ENCODE data around the gene GPC1. TPM values are rescaled to one million over a fixed set of nuclear protein-coding genes. Genes with fewer than 3 reads are reported as not detected.
"Not testable (repeated sequence)": the region's sequence is repeated elsewhere in the genome, so short reads cannot be mapped to it uniquely, and the experiment has no call there.

The GPC1 gene
- total RNA-seq, 1 donor from 2014 or later: 88.0 TPM

GRCh38 chr2:240481720-240482119 lies 46.3 kb downstream of the GPC1 start:
- peaks cover 8% of the 10 kb centered on the region for H3K36me3 Mint-ChIP-seq
- DNase-seq (ENCODE audit: low spot score in 2 of 2, unreplicated experiment in 2 of 2): peak in 1 of 2 experiments; percentile 9
- TF ChIP-seq CTCF (IDR thresholded peaks at IDR 0.05; ENCODE audit: unreplicated experiment): no peak
- H3K27me3 Mint-ChIP-seq (ENCODE audit: low read depth): no peaks in the 10 kb centered on the region
- H3K4me3 Mint-ChIP-seq: no peak overlapping the region
- no peaks in the 10 kb centered on the region for H3K4me1 Mint-ChIP-seq
- H3K9me3 Mint-ChIP-seq: peaks cover 7% of the 10 kb centered on the region
- H3K27ac Mint-ChIP-seq: no peak overlapping the region

- Mint-ChIP-seq H3K9me3 (peaks cover 11% of the 10 kb centered on the region), H3K4me1 (no peaks in the 10 kb centered on the region), H3K4me3 (no peak overlapping the region), H3K27me3 (ENCODE audit: low read depth) (no peaks in the 10 kb centered on the region), H3K36me3 (peaks cover 10% of the 10 kb centered on the region), H3K27ac (no peak overlapping the region)
- no peak for DNase-seq (ENCODE audit: low spot score in 2 of 2, unreplicated experiment in 2 of 2)
- no peak for TF ChIP-seq CTCF (IDR thresholded peaks at IDR 0.05; ENCODE audit: unreplicated experiment)
Measured at GRCh38 chr2:240482141-240482540, 46.7 kb downstream of the GPC1 start.

GRCh38 chr2:240491483-240491882 lies 56.0 kb downstream of the GPC1 start:
- DNase-seq (ENCODE audit: low spot score in 2 of 2, unreplicated experiment in 2 of 2): no peak
- Mint-ChIP-seq H3K4me1 (no peaks in the 10 kb centered on the region), H3K27ac (no peak overlapping the region), H3K4me3 (no peak overlapping the region), H3K27me3 (ENCODE audit: low read depth) (no peaks in the 10 kb centered on the region), H3K9me3 (peaks cover 61% of the 10 kb centered on the region), H3K36me3 (peaks cover 31% of the 10 kb centered on the region)
- no peak for TF ChIP-seq CTCF (IDR thresholded peaks at IDR 0.05; ENCODE audit: unreplicated experiment)

GRCh38 chr2:240494194-240494793 lies 58.8 kb downstream of the GPC1 start:
- no peaks in the 10 kb centered on the region for H3K27me3 Mint-ChIP-seq (ENCODE audit: low read depth)
- no peak for DNase-seq (ENCODE audit: low spot score in 2 of 2, unreplicated experiment in 2 of 2)
- no peak overlapping the region for H3K27ac Mint-ChIP-seq
- H3K4me3 Mint-ChIP-seq: no peak overlapping the region
- TF ChIP-seq CTCF (IDR thresholded peaks at IDR 0.05; ENCODE audit: unreplicated experiment): no peak
- H3K9me3 Mint-ChIP-seq: peaks cover 39% of the 10 kb centered on the region
- peaks cover 29% of the 10 kb centered on the region for H3K36me3 Mint-ChIP-seq
- no peaks in the 10 kb centered on the region for H3K4me1 Mint-ChIP-seq

GRCh38 chr2:240494942-240495341 lies 59.5 kb downstream of the GPC1 start:
- H3K9me3 Mint-ChIP-seq: peaks cover 33% of the 10 kb centered on the region
- not testable (repeated sequence) for H3K4me1 Mint-ChIP-seq; DNase-seq (ENCODE audit: low spot score in 2 of 2, unreplicated experiment in 2 of 2); H3K27me3 Mint-ChIP-seq (ENCODE audit: low read depth); H3K4me3 Mint-ChIP-seq; H3K27ac Mint-ChIP-seq
- H3K36me3 Mint-ChIP-seq: peaks cover 29% of the 10 kb centered on the region

GRCh38 chr2:240497082-240497481 lies 61.6 kb downstream of the GPC1 start:
- H3K27ac Mint-ChIP-seq; H3K27me3 Mint-ChIP-seq (ENCODE audit: low read depth); DNase-seq (ENCODE audit: low spot score in 2 of 2, unreplicated experiment in 2 of 2); H3K4me1 Mint-ChIP-seq; H3K4me3 Mint-ChIP-seq: not testable (repeated sequence)
- peaks cover 16% of the 10 kb centered on the region for H3K9me3 Mint-ChIP-seq
- peaks cover 26% of the 10 kb centered on the region for H3K36me3 Mint-ChIP-seq

Measured in mesothelial cell of epicardium (in vitro differentiated cells).